ENCODE results near the gene PILRA.

The PILRA gene

GRCh38 chr7:100358027-100358856 lies 15.0 kb upstream of the PILRA start, which contains the start of gene PILRB:
PILRB (plus strand) TSS chr7:100358117; CDS start chr7:100358303, 186 bp downstream.
- Histone ChIP-seq H3K79me1 (ENCODE audit: low read length) (no peaks in the 10 kb centered on the region), H2AK5ac (ENCODE audit: low read length) (no peak within 1 kb of the TSS), H2BK12ac (ENCODE audit: low read length) (no peak within 1 kb of the TSS), H2AFZ (ENCODE audit: insufficient read depth, low read length, poor library complexity) (no peak within 1 kb of the TSS), H3K4me3 (ENCODE audit: low read depth, low read length) (peak within 1 kb of the TSS; percentile 30), H4K91ac (ENCODE audit: low read depth, low read length) (no peak within 1 kb of the TSS), H3K4ac (ENCODE audit: low read depth, low read length) (no peak within 1 kb of the TSS), H3K9me3 (ENCODE audit: insufficient read depth, low read depth, low read length) (peaks cover 3% of the 10 kb centered on the region), H3K18ac (ENCODE audit: low read length) (no peak within 1 kb of the TSS), H3K23ac (ENCODE audit: low read length) (no peak within 1 kb of the TSS), H3K36me3 (ENCODE audit: control insufficient read depth in 1 of 2, insufficient read depth in 2 of 2, low read length in 2 of 2) (peaks cover 77 to 88% of the 10 kb centered on the region in 2 experiments), H4K12ac (ENCODE audit: low read depth, low read length) (no peak within 1 kb of the TSS), H3K14ac (ENCODE audit: low read length) (no peak within 1 kb of the TSS), H2BK120ac (ENCODE audit: insufficient read depth, low read length, poor library complexity) (no peak within 1 kb of the TSS), H3K79me2 (ENCODE audit: control insufficient read depth, insufficient read depth, low read length, poor library complexity) (no peaks in the 10 kb centered on the region), H2BK5ac (ENCODE audit: low read depth, low read length, poor library complexity) (no peak within 1 kb of the TSS), H3K4me1 (ENCODE audit: control insufficient read depth in 1 of 2, insufficient read depth in 2 of 2, low read length in 2 of 2) (no peaks in the 10 kb centered on the region), H3K9ac (ENCODE audit: low read length) (no peak within 1 kb of the TSS), H3K27ac (ENCODE audit: low read depth, low read length) (no peak within 1 kb of the TSS), H3K27me3 (ENCODE audit: insufficient read depth, low read length) (no peaks in the 10 kb centered on the region), H4K8ac (ENCODE audit: low read depth, low read length) (no peak within 1 kb of the TSS), H3K4me2 (ENCODE audit: low read length) (no peak within 1 kb of the TSS)
- DNase-seq: no peak
- no CpG with 5 or more reads among the region's 11 CpGs for WGBS (ENCODE audit: extremely low coverage, insufficient coverage, insufficient read length)

GRCh38 chr7:100358857-100359212 lies 14.5 kb upstream of the PILRA start:
- Histone ChIP-seq H2AFZ (ENCODE audit: insufficient read depth, low read length, poor library complexity) (no peak overlapping the region), H3K4ac (ENCODE audit: low read depth, low read length) (no peak overlapping the region), H3K14ac (ENCODE audit: low read length) (no peak overlapping the region), H3K79me2 (ENCODE audit: control insufficient read depth, insufficient read depth, low read length, poor library complexity) (no peaks in the 10 kb centered on the region), H3K4me2 (ENCODE audit: low read length) (no peak overlapping the region), H4K12ac (ENCODE audit: low read depth, low read length) (no peak overlapping the region), H3K27me3 (ENCODE audit: insufficient read depth, low read length) (no peaks in the 10 kb centered on the region), H2AK5ac (ENCODE audit: low read length) (no peak overlapping the region), H2BK12ac (ENCODE audit: low read length) (no peak overlapping the region), H3K27ac (ENCODE audit: low read depth, low read length) (no peak overlapping the region), H3K36me3 (ENCODE audit: control insufficient read depth in 1 of 2, insufficient read depth in 2 of 2, low read length in 2 of 2) (peaks cover 71 to 82% of the 10 kb centered on the region in 2 experiments), H2BK5ac (ENCODE audit: low read depth, low read length, poor library complexity) (no peak overlapping the region), H3K18ac (ENCODE audit: low read length) (no peak overlapping the region), H3K4me1 (ENCODE audit: control insufficient read depth in 1 of 2, insufficient read depth in 2 of 2, low read length in 2 of 2) (no peaks in the 10 kb centered on the region), H3K9ac (ENCODE audit: low read length) (no peak overlapping the region), H2BK120ac (ENCODE audit: insufficient read depth, low read length, poor library complexity) (no peak overlapping the region), H3K9me3 (ENCODE audit: insufficient read depth, low read depth, low read length) (peaks cover 3% of the 10 kb centered on the region), H4K8ac (ENCODE audit: low read depth, low read length) (no peak overlapping the region), H3K79me1 (ENCODE audit: low read length) (no peaks in the 10 kb centered on the region), H3K23ac (ENCODE audit: low read length) (no peak overlapping the region), H4K91ac (ENCODE audit: low read depth, low read length) (no peak overlapping the region), H3K4me3 (ENCODE audit: low read depth, low read length) (no peak overlapping the region)
- no peak for DNase-seq
- no CpG with 5 or more reads among the region's 8 CpGs for WGBS (ENCODE audit: extremely low coverage, insufficient coverage, insufficient read length)

- no CpG with 5 or more reads among the region's 3 CpGs for WGBS (ENCODE audit: extremely low coverage, insufficient coverage, insufficient read length)
- no peak overlapping the region for H4K91ac ChIP-seq (ENCODE audit: low read depth, low read length)
- no peak for DNase-seq
These were observed 13.0 kb upstream of the PILRA start for GRCh38 chr7:100360135-100360854.

GRCh38 chr7:100363098-100363497 lies 10.2 kb upstream of the PILRA start:
- Histone ChIP-seq H3K36me3 (ENCODE audit: control insufficient read depth in 1 of 2, insufficient read depth in 2 of 2, low read length in 2 of 2) (peaks cover 42 to 44% of the 10 kb centered on the region in 2 experiments), H3K79me2 (ENCODE audit: control insufficient read depth, insufficient read depth, low read length, poor library complexity) (no peaks in the 10 kb centered on the region), H3K79me1 (ENCODE audit: low read length) (no peaks in the 10 kb centered on the region), H2AK5ac (ENCODE audit: low read length) (no peak overlapping the region), H3K9ac (ENCODE audit: low read length) (no peak overlapping the region), H3K27ac (ENCODE audit: low read depth, low read length) (no peak overlapping the region), H3K4ac (ENCODE audit: low read depth, low read length) (no peak overlapping the region), H4K8ac (ENCODE audit: low read depth, low read length) (no peak overlapping the region), H2BK5ac (ENCODE audit: low read depth, low read length, poor library complexity) (no peak overlapping the region), H3K18ac (ENCODE audit: low read length) (no peak overlapping the region), H3K23ac (ENCODE audit: low read length) (no peak overlapping the region), H3K9me3 (ENCODE audit: insufficient read depth, low read depth, low read length) (no peaks in the 10 kb centered on the region), H3K4me2 (ENCODE audit: low read length) (no peak overlapping the region), H3K14ac (ENCODE audit: low read length) (no peak overlapping the region), H2BK12ac (ENCODE audit: low read length) (no peak overlapping the region), H3K4me1 (ENCODE audit: control insufficient read depth in 1 of 2, insufficient read depth in 2 of 2, low read length in 2 of 2) (no peaks in the 10 kb centered on the region), H2BK120ac (ENCODE audit: insufficient read depth, low read length, poor library complexity) (no peak overlapping the region), H4K12ac (ENCODE audit: low read depth, low read length) (no peak overlapping the region), H4K91ac (ENCODE audit: low read depth, low read length) (no peak overlapping the region), H3K27me3 (ENCODE audit: insufficient read depth, low read length) (no peaks in the 10 kb centered on the region), H3K4me3 (ENCODE audit: low read depth, low read length) (no peak overlapping the region), H2AFZ (ENCODE audit: insufficient read depth, low read length, poor library complexity) (no peak overlapping the region)
- no peak for DNase-seq

More at GRCh38 chr7:100360135-100360854, 13.0 kb upstream of the PILRA start:
- Histone ChIP-seq H3K18ac (ENCODE audit: low read length) (no peak overlapping the region), H3K27ac (ENCODE audit: low read depth, low read length) (no peak overlapping the region), H2BK12ac (ENCODE audit: low read length) (no peak overlapping the region), H2AK5ac (ENCODE audit: low read length) (no peak overlapping the region), H3K23ac (ENCODE audit: low read length) (no peak overlapping the region), H3K36me3 (ENCODE audit: control insufficient read depth in 1 of 2, insufficient read depth in 2 of 2, low read length in 2 of 2) (peaks cover 60 to 69% of the 10 kb centered on the region in 2 experiments), H3K4ac (ENCODE audit: low read depth, low read length) (no peak overlapping the region), H3K4me3 (ENCODE audit: low read depth, low read length) (no peak overlapping the region), H3K4me1 (ENCODE audit: control insufficient read depth in 1 of 2, insufficient read depth in 2 of 2, low read length in 2 of 2) (no peaks in the 10 kb centered on the region), H3K9ac (ENCODE audit: low read length) (no peak overlapping the region), H3K9me3 (ENCODE audit: insufficient read depth, low read depth, low read length) (peaks cover under 1% of the 10 kb centered on the region), H3K14ac (ENCODE audit: low read length) (no peak overlapping the region), H2BK5ac (ENCODE audit: low read depth, low read length, poor library complexity) (no peak overlapping the region), H3K27me3 (ENCODE audit: insufficient read depth, low read length) (no peaks in the 10 kb centered on the region), H2BK120ac (ENCODE audit: insufficient read depth, low read length, poor library complexity) (no peak overlapping the region), H2AFZ (ENCODE audit: insufficient read depth, low read length, poor library complexity) (no peak overlapping the region), H3K79me2 (ENCODE audit: control insufficient read depth, insufficient read depth, low read length, poor library complexity) (no peaks in the 10 kb centered on the region), H4K8ac (ENCODE audit: low read depth, low read length) (no peak overlapping the region), H3K4me2 (ENCODE audit: low read length) (no peak overlapping the region), H4K12ac (ENCODE audit: low read depth, low read length) (no peak overlapping the region), H3K79me1 (ENCODE audit: low read length) (no peaks in the 10 kb centered on the region)

Data from trophoblast cell (in vitro differentiated cells and primary cell).